ENCODE results near the gene ATF6. TPM values are rescaled to one million over a fixed set of nuclear protein-coding genes. Genes with fewer than 3 reads are reported as not detected.

Gene ATF6
- total and polyA plus RNA-seq, 2 donors (not counting 3 experiments of a cell fraction or from before 2014, with no cell fraction given), result 24.9 to 40.3 TPM

GRCh38 chr1:161863549-161863948 lies 97.4 kb downstream of the ATF6 start:
- no peak for DNase-seq (ENCODE audit: low read depth, low spot score)
- no peak for TF ChIP-seq JUN (IDR thresholded peaks at IDR 0.05; ENCODE audit: borderline replicate concordance, insufficient read depth, insufficient read length, low read depth)
- TF ChIP-seq CTCF (IDR thresholded peaks at IDR 0.05; ENCODE audit: extremely low read depth in 1 of 2, insufficient read depth in 1 of 2, low read depth in 1 of 2, low read length in 2 of 2), result no peak
- no peak for TF ChIP-seq FOS (IDR thresholded peaks at IDR 0.05; ENCODE audit: borderline replicate concordance, insufficient read depth, low read length)
- TF ChIP-seq EZH2 (IDR thresholded peaks at IDR 0.05; ENCODE audit: borderline replicate concordance, low read depth, low read length, severe bottlenecking), result no peak
- TF ChIP-seq POLR2AphosphoS5 (IDR thresholded peaks at IDR 0.05; ENCODE audit: insufficient read depth, low read depth, low read length), result no peak
- no peak for TF ChIP-seq GATA2 (IDR thresholded peaks at IDR 0.05; ENCODE audit: insufficient read depth, insufficient read length, low read depth, low read length)
- no peak for TF ChIP-seq MYC (IDR thresholded peaks at IDR 0.05; ENCODE audit: low read depth, low read length)
- no peak for TF ChIP-seq POLR2A (IDR thresholded peaks at IDR 0.05; ENCODE audit: low read depth, low read length)
- no peak for TF ChIP-seq MAX (IDR thresholded peaks at IDR 0.05; ENCODE audit: insufficient read depth, insufficient read length)
- FAIRE-seq, result no peak
- H3K36me3 ChIP-seq (ENCODE audit: control insufficient read depth in 2 of 2, extremely low read depth in 1 of 2, insufficient read depth in 2 of 2, low read length in 2 of 2), result peaks cover 0 to 3% of the 10 kb centered on the region in 2 experiments
- no peak overlapping the region for H3K4me3 ChIP-seq (replicated peaks in 1 of 3; ENCODE audit: insufficient read depth in 1 of 3, low read depth in 1 of 3, low read length in 3 of 3)
- H3K27me3 ChIP-seq (ENCODE audit: control insufficient read depth in 2 of 2, insufficient read depth in 2 of 2, low read length in 2 of 2), result no peaks in the 10 kb centered on the region
- H2AFZ ChIP-seq (ENCODE audit: low read depth, low read length), result no peak overlapping the region
- POLR2A ChIA-PET, result no interaction called here
- BruUV-seq (replicated peaks), result no TSS peak
- no peaks in the 10 kb centered on the region for H3K9me1 ChIP-seq (replicated peaks; ENCODE audit: control insufficient read depth, extremely low read depth, insufficient read depth, low read length)
- intact Hi-C loops (cut with micrococcal nuclease), result no loop called here
- dilution Hi-C loops (cut with MboI; ENCODE audit: extremely low pct_ligation_motif_present, low sequenced_read_pairs), result no loop called here
- H3K9me3 ChIP-seq (replicated peaks; ENCODE audit: control insufficient read depth, insufficient read depth, low read length), result no peaks in the 10 kb centered on the region
- CTCF ChIA-PET, result interaction anchor here (0.8 to 3.4 kb wide), 21 partner anchors 8 to 179 kb away, joined by 3 to 82 read pairs (median 5); partner anchors contain the start of gene OLFML2B
- H3K4me2 ChIP-seq (ENCODE audit: insufficient read depth, low read length), result no peak overlapping the region
- H4K20me1 ChIP-seq (replicated peaks; ENCODE audit: control insufficient read depth, extremely low read depth, insufficient read depth, low read length), result no peaks in the 10 kb centered on the region
- H3K27ac ChIP-seq (ENCODE audit: insufficient read depth, low read depth, low read length), result no peak overlapping the region
- no peaks in the 10 kb centered on the region for H3K79me2 ChIP-seq (ENCODE audit: control insufficient read depth, insufficient read depth, low read length)
- H3K4me1 ChIP-seq (ENCODE audit: control insufficient read depth, extremely low read depth, insufficient read depth, low read length), result peaks cover 6% of the 10 kb centered on the region
- H3K9ac ChIP-seq (replicated peaks; ENCODE audit: extremely low read depth, insufficient read depth, low read length), result no peak overlapping the region

Data from endothelial cell of umbilical vein (primary cell).